HEK293 (cell line): ENCODE measurements around the gene SHROOM1.
A peak's percentile ranks its signal among the peaks of the same experiment; 100 is the strongest.

Source experiments
- CTCF ChIA-PET: fragments of 350-600 bp; formaldehyde crosslinking; extraction: SDS; loops from one replicate; lab custom pipeline; 2021; ENCODE audit warnings: antibody characterized with exemption; lab: Yijun Ruan, JAX
- POLR2A ChIA-PET: fragments of 300-600 bp; formaldehyde crosslinking; extraction: SDS; loops from one replicate; lab custom pipeline; 2020; ENCODE audit warnings: antibody characterized with exemption, inconsistent platforms; lab: Yijun Ruan, JAX
- H3K27ac ChIP-seq: fragments of 200-500 bp; sonication (Bioruptor generic); 2 replicates; pipeline ENCODE4 v1.5.1; 2014; ENCODE audit warnings: low read depth, low read length, control low read depth, inconsistent platforms; ENCODE audit errors: extremely low read depth
- H3K36me3 ChIP-seq, 2 experiments: fragments of 200-500 bp in 1 of 2; sonication (Bioruptor generic) in 1 of 2; 1 replicate in 1 of 2; 2 replicates in 1 of 2; pipeline ENCODE4 v1.5.1; 2014 to 2017; ENCODE audit warnings: inconsistent platforms in 2 of 2, low read length in 2 of 2; ENCODE audit not compliant: control insufficient read depth in 2 of 2, insufficient read depth in 1 of 2
- H3K4me1 ChIP-seq: fragments of 200-500 bp; sonication (Bioruptor generic); 2 replicates; pipeline ENCODE4 v1.5.1; 2014; ENCODE audit warnings: mild to moderate bottlenecking, low read length, inconsistent platforms; ENCODE audit not compliant: control insufficient read depth, insufficient read depth
- H3K4me3 ChIP-seq: 2 replicates; pipeline ENCODE4 v1.5.1; 2011; ENCODE audit warnings: low read depth, mild to moderate bottlenecking, control low read depth, low read length, moderate library complexity
- H3K9me3 ChIP-seq: fragments of 200-500 bp; sonication (Bioruptor generic); 2 replicates; pipeline ENCODE4 v1.5.1; 2014; ENCODE audit warnings: low read depth, low read length, inconsistent platforms; ENCODE audit not compliant: control insufficient read depth, insufficient read depth
- HIC1 ChIP-seq: fragments of 450-650 bp; formaldehyde crosslinking; IDR thresholded peaks from 2 replicates; pipeline ENCODE4 v1.5.1; 2016; ENCODE audit warnings: missing biosample characterization, missing genetic modification characterization
- KLF16 ChIP-seq: fragments of 450-650 bp; formaldehyde crosslinking; IDR thresholded peaks from 2 replicates; pipeline ENCODE4 v1.5.1; 2017; ENCODE audit warnings: missing biosample characterization, missing genetic modification characterization
- KLF17 ChIP-seq: fragments of 450-650 bp; formaldehyde crosslinking; IDR thresholded peaks from 2 replicates; pipeline ENCODE4 v1.5.1; 2016; ENCODE audit warnings: missing biosample characterization, missing genetic modification characterization
- KLF9 ChIP-seq: fragments of 450-650 bp; formaldehyde crosslinking; IDR thresholded peaks from 2 replicates; pipeline ENCODE4 v1.5.1; 2016; ENCODE audit warnings: missing biosample characterization, missing genetic modification characterization, low read depth
- SP2 ChIP-seq: fragments of 450-650 bp; formaldehyde crosslinking; IDR thresholded peaks from 2 replicates; pipeline ENCODE4 v1.5.1; 2016; ENCODE audit warnings: missing biosample characterization, missing genetic modification characterization
- TCF7L2 ChIP-seq: IDR thresholded peaks from 2 replicates; pipeline ENCODE4 v1.6.1; 2011; ENCODE audit warnings: low read depth, mild to moderate bottlenecking, inconsistent platforms, low read length, moderate library complexity, borderline replicate concordance
- ZBTB17 ChIP-seq: fragments of 450-650 bp; formaldehyde crosslinking; IDR thresholded peaks from 2 replicates; pipeline ENCODE4 v1.5.1; 2016; ENCODE audit warnings: missing biosample characterization, missing genetic modification characterization
- ZBTB20 ChIP-seq: fragments of 450-650 bp; formaldehyde crosslinking; IDR thresholded peaks from 2 replicates; pipeline ENCODE4 v1.5.1; 2016; ENCODE audit warnings: missing biosample characterization, missing genetic modification characterization
- ZBTB21 ChIP-seq: fragments of 450-650 bp; formaldehyde crosslinking; IDR thresholded peaks from 2 replicates; pipeline ENCODE4 v1.5.1; 2017; ENCODE audit warnings: missing biosample characterization, missing genetic modification characterization
- ZEB2 ChIP-seq: fragments of 450-650 bp; formaldehyde crosslinking; IDR thresholded peaks from 2 replicates; pipeline ENCODE4 v1.5.1; 2016; ENCODE audit warnings: missing biosample characterization, missing genetic modification characterization
- ZFP41 ChIP-seq: fragments of 450-650 bp; formaldehyde crosslinking; IDR thresholded peaks from 2 replicates; pipeline ENCODE4 v1.5.1; 2016; ENCODE audit warnings: missing biosample characterization, missing genetic modification characterization, borderline replicate concordance
- ZFP69B ChIP-seq: fragments of 450-650 bp; formaldehyde crosslinking; IDR thresholded peaks from 2 replicates; pipeline ENCODE4 v1.5.1; 2016; ENCODE audit warnings: missing biosample characterization, missing genetic modification characterization
- ZNF10 ChIP-seq: fragments of 450-650 bp; formaldehyde crosslinking; IDR thresholded peaks from 2 replicates; pipeline ENCODE4 v1.5.1; 2017; ENCODE audit warnings: missing biosample characterization, missing genetic modification characterization
- ZNF19 ChIP-seq: fragments of 450-650 bp; formaldehyde crosslinking; IDR thresholded peaks from 2 replicates; pipeline ENCODE4; 2016; ENCODE audit warnings: missing biosample characterization, missing genetic modification characterization, low read depth
- ZNF24 ChIP-seq: fragments of 450-650 bp; formaldehyde crosslinking; IDR thresholded peaks from 2 replicates; pipeline ENCODE4 v1.5.1; 2016; ENCODE audit warnings: missing biosample characterization, missing genetic modification characterization
- ZNF266 ChIP-seq: fragments of 450-650 bp; formaldehyde crosslinking; IDR thresholded peaks from 2 replicates; pipeline ENCODE4 v1.5.1; 2016; ENCODE audit warnings: missing biosample characterization, missing genetic modification characterization, low read depth
- ZNF416 ChIP-seq: fragments of 450-650 bp; formaldehyde crosslinking; IDR thresholded peaks from 2 replicates; pipeline ENCODE4 v1.5.1; 2016; ENCODE audit warnings: missing biosample characterization, missing genetic modification characterization
- ZNF426 ChIP-seq: fragments of 450-650 bp; formaldehyde crosslinking; IDR thresholded peaks from 2 replicates; pipeline ENCODE4 v1.5.1; 2017; ENCODE audit warnings: missing biosample characterization, missing genetic modification characterization, mild to moderate bottlenecking, inconsistent platforms, moderate library complexity
- ZNF501 ChIP-seq: fragments of 450-650 bp; formaldehyde crosslinking; IDR thresholded peaks from 2 replicates; pipeline ENCODE4 v1.5.1; 2016; ENCODE audit warnings: missing biosample characterization, missing genetic modification characterization
- ZNF514 ChIP-seq: fragments of 450-650 bp; formaldehyde crosslinking; IDR thresholded peaks from 2 replicates; pipeline ENCODE4 v1.5.1; 2016; ENCODE audit warnings: missing biosample characterization, missing genetic modification characterization
- ZNF530 ChIP-seq: fragments of 450-650 bp; formaldehyde crosslinking; IDR thresholded peaks from 2 replicates; pipeline ENCODE4 v1.5.1; 2016; ENCODE audit warnings: low read depth, missing biosample characterization, missing genetic modification characterization
- ZNF548 ChIP-seq: fragments of 450-650 bp; formaldehyde crosslinking; IDR thresholded peaks from 2 replicates; pipeline ENCODE4 v1.5.1; 2016; ENCODE audit warnings: missing biosample characterization, missing genetic modification characterization
- ZNF555 ChIP-seq: fragments of 450-650 bp; formaldehyde crosslinking; conservative IDR thresholded peaks from 2 replicates; pipeline ENCODE4 v1.5.1; 2017; ENCODE audit warnings: missing biosample characterization, mild to moderate bottlenecking, missing genetic modification characterization, inconsistent platforms
- ZNF558 ChIP-seq: fragments of 450-650 bp; formaldehyde crosslinking; IDR thresholded peaks from 2 replicates; pipeline ENCODE4 v1.5.1; 2016; ENCODE audit warnings: missing biosample characterization, missing genetic modification characterization
- ZNF600 ChIP-seq: fragments of 450-650 bp; formaldehyde crosslinking; IDR thresholded peaks from 2 replicates; pipeline ENCODE4 v1.5.1; 2016; ENCODE audit warnings: missing biosample characterization, missing genetic modification characterization
- ZNF654 ChIP-seq: fragments of 450-650 bp; formaldehyde crosslinking; IDR thresholded peaks from 2 replicates; pipeline ENCODE4 v1.5.1; 2016; ENCODE audit warnings: low read depth, missing biosample characterization, missing genetic modification characterization
- ZNF747 ChIP-seq: fragments of 450-650 bp; formaldehyde crosslinking; IDR thresholded peaks from 2 replicates; pipeline ENCODE4 v1.5.1; 2016; ENCODE audit warnings: missing biosample characterization, missing genetic modification characterization
- ZNF843 ChIP-seq: fragments of 450-650 bp; formaldehyde crosslinking; IDR thresholded peaks from 2 replicates; pipeline ENCODE4 v1.5.1; 2016; ENCODE audit warnings: missing biosample characterization, missing genetic modification characterization
- TF ChIP-seq, protein P1 (sequence below): fragments of 450-650 bp; formaldehyde crosslinking; IDR thresholded peaks from 2 replicates; pipeline ENCODE4 v1.5.1; 2016; ENCODE audit warnings: missing biosample characterization, missing genetic modification characterization
- TF ChIP-seq, protein P2 (sequence below): fragments of 450-650 bp; formaldehyde crosslinking; IDR thresholded peaks from 2 replicates; pipeline ENCODE4 v1.5.1; 2016; ENCODE audit warnings: missing biosample characterization, missing genetic modification characterization

Gene SHROOM1

DNA sequence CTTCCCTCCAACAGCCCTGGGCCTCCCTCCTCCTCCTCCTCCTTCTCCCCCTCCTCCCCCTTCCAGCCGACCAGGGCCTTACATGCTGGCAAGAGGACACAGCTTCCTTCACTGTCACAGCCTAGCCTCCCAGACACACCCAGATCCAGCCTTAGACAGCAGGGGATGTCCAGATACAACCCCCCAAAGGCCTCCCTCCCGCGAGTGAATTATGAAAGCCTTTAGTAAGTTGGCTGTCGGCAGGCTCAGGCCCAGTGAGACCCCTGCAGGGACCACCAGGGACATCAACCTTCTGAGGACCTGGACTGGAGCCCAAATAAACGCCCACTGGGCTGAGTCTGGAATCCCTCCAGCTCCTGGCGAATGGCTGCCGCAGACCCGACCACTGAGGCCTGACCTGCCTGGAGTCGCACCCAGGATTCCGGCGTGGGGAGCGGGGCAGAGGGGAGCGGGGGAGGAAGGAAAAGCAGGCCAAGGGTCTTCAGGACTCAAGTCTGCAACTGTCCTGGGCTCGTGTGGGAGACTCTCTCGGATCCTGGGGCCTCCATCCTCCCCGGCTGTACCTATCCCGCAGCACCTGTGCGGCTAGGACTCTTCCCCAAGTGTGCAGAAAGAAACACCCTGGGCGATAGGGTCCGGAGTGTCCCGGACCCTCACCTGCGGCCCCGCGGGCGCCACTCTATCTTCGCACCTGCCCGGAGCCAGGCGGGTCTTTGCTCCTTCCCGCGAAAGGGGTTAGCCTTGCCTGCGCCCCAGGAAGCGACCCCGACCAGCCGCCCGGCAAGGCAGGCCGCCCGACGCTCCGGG is 54.1 kb downstream of the SHROOM1 start:
- Histone ChIP-seq H3K36me3 (peaks cover 0 to 5% of the 10 kb centered on the region in 2 experiments; a peak in 1 of 3 replicates), H3K4me1 (no peaks in the 10 kb centered on the region), H3K27ac (peak overlapping the region; percentile 76), H3K9me3 (no peaks in the 10 kb centered on the region), H3K4me3 (peak overlapping the region; percentile 70)
- ChIA-PET CTCF (interaction anchor here (0.6 to 1.0 kb wide), 6 partner anchors 22 to 249 kb away, joined by 3 to 7 read pairs (median 3); no protein-coding TSS in a partner anchor), POLR2A (interaction anchor here (0.8 to 2.0 kb wide), 12 partner anchors 9 to 561 kb away, joined by 3 to 9 read pairs (median 4); partner anchors contain the start of gene KIF3A)
- peak; percentile 68; the same call in 1 of the 2 replicates for TF ChIP-seq ZNF10 (tag by site-specific recombination)
- TF ChIP-seq ZNF426: no peak
- TF ChIP-seq, protein P1, sequence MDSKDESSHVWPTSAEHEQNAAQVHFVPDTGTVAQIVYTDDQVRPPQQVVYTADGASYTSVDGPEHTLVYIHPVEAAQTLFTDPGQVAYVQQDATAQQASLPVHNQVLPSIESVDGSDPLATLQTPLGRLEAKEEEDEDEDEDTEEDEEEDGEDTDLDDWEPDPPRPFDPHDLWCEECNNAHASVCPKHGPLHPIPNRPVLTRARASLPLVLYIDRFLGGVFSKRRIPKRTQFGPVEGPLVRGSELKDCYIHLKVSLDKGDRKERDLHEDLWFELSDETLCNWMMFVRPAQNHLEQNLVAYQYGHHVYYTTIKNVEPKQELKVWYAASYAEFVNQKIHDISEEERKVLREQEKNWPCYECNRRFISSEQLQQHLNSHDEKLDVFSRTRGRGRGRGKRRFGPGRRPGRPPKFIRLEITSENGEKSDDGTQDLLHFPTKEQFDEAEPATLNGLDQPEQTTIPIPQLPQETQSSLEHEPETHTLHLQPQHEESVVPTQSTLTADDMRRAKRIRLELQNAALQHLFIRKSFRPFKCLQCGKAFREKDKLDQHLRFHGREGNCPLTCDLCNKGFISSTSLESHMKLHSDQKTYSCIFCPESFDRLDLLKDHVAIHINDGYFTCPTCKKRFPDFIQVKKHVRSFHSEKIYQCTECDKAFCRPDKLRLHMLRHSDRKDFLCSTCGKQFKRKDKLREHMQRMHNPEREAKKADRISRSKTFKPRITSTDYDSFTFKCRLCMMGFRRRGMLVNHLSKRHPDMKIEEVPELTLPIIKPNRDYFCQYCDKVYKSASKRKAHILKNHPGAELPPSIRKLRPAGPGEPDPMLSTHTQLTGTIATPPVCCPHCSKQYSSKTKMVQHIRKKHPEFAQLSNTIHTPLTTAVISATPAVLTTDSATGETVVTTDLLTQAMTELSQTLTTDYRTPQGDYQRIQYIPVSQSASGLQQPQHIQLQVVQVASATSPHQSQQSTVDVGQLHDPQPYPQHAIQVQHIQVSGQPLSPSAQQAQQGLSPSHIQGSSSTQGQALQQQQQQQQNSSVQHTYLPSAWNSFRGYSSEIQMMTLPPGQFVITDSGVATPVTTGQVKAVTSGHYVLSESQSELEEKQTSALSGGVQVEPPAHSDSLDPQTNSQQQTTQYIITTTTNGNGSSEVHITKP (tag by site-specific recombination): peak; percentile 30; the same call in 1 of the 2 replicates
- TF ChIP-seq, protein P2, sequence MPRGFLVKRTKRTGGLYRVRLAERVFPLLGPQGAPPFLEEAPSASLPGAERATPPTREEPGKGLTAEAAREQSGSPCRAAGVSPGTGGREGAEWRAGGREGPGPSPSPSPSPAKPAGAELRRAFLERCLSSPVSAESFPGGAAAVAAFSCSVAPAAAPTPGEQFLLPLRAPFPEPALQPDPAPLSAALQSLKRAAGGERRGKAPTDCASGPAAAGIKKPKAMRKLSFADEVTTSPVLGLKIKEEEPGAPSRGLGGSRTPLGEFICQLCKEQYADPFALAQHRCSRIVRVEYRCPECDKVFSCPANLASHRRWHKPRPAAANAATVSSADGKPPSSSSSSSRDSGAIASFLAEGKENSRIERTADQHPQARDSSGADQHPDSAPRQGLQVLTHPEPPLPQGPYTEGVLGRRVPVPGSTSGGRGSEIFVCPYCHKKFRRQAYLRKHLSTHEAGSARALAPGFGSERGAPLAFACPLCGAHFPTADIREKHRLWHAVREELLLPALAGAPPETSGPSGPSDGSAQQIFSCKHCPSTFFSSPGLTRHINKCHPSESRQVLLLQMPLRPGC (tag by site-specific recombination): no peak
- no peak for TF ChIP-seq ZNF555
- TF ChIP-seq ZNF266 (tag by site-specific recombination): no peak
- peak; percentile 73 for TF ChIP-seq ZBTB20 (tag by site-specific recombination)
- TF ChIP-seq ZEB2: 0 out of 2 replicates have a peak, but pooled peaks have one; percentile 39
- no peak for TF ChIP-seq ZNF654
- TF ChIP-seq ZNF600: peak; percentile 83
- TF ChIP-seq ZNF530 (tag by site-specific recombination): no peak
- no peak for TF ChIP-seq ZNF19
- no peak for TF ChIP-seq ZNF548 (tag by site-specific recombination)
- 0 out of 2 replicates have a peak, but pooled peaks have one; percentile 28 for TF ChIP-seq ZNF843 (tag by site-specific recombination)
- no peak for TF ChIP-seq ZNF558 (tag by site-specific recombination)
- no peak for TF ChIP-seq ZNF747 (tag by site-specific recombination)
- TF ChIP-seq KLF9 (tag by site-specific recombination): peak; percentile 74; the same call in 1 of the 2 replicates
- no peak for TF ChIP-seq TCF7L2
- peak; percentile 71 for TF ChIP-seq ZBTB17 (tag by site-specific recombination)
- no peak for TF ChIP-seq ZFP41
- TF ChIP-seq SP2 (tag by site-specific recombination): peak; percentile 45
- TF ChIP-seq HIC1 (tag by site-specific recombination): no peak
- TF ChIP-seq KLF17 (tag by site-specific recombination): 0 out of 2 replicates have a peak, but pooled peaks have one; percentile 46
- no peak for TF ChIP-seq ZNF416 (tag by site-specific recombination)
- no peak for TF ChIP-seq ZNF24 (tag by site-specific recombination)
- 0 out of 2 replicates have a peak, but pooled peaks have one; percentile 60 for TF ChIP-seq KLF16 (tag by site-specific recombination)
- TF ChIP-seq ZNF501: peak; percentile 59; the same call in 1 of the 2 replicates
- no peak for TF ChIP-seq ZBTB21
- no peak for TF ChIP-seq ZNF514 (tag by site-specific recombination)
- TF ChIP-seq ZFP69B (tag by site-specific recombination): peak; percentile 28; the same call in 1 of the 2 replicates
